Suprapubic skin (tissue), 3 donors: ENCODE results near the gene ACTBL2.
"Not testable (repeated sequence)": the region's sequence is repeated elsewhere in the genome, so short reads cannot be mapped to it uniquely, and the experiment has no call there.

ENCODE experiments used
- CTCF ChIP-seq, 2 donors: fragments of 200-600 bp in 1 of 2; fragments of 450-650 bp in 1 of 2; sonication (generic) in 1 of 2; IDR thresholded peaks; one replicate each; pipeline ENCODE4 v1.5.1; 2016 to 2019; ENCODE audit warnings: antibody characterized with exemption in 2 of 2, mild to moderate bottlenecking in 1 of 2, moderate library complexity in 1 of 2
- EP300 ChIP-seq: sonication (generic); formaldehyde crosslinking; IDR thresholded peaks from one replicate; pipeline ENCODE4 v1.6.1; 2017; ENCODE audit warnings: antibody characterized with exemption

DNA sequence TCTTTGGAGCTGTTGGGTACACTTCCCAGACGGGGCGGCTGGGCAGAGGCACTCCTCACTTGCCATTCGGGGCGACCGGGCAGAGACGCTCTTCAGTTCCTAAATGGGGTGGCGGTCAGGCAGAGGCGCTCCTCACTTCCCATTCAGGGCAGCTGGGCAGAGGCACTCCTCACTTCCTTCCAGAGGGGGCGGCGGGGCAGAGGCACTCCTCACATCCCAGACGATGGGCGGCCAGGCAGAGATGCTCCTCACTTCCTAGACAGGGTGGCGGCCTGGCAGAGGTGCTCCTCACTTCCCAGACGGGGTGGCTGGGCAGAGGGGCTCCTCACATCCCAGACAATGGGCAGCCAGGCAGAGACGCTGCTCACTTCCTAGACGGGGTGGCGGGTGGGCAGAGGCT lies 35.8 kb upstream of the ACTBL2 start:
- not testable (repeated sequence) for TF ChIP-seq CTCF (IDR thresholded peaks at IDR 0.05); EP300
